ENCODE results near the gene ULK4.

ULK4 gene

DNA sequence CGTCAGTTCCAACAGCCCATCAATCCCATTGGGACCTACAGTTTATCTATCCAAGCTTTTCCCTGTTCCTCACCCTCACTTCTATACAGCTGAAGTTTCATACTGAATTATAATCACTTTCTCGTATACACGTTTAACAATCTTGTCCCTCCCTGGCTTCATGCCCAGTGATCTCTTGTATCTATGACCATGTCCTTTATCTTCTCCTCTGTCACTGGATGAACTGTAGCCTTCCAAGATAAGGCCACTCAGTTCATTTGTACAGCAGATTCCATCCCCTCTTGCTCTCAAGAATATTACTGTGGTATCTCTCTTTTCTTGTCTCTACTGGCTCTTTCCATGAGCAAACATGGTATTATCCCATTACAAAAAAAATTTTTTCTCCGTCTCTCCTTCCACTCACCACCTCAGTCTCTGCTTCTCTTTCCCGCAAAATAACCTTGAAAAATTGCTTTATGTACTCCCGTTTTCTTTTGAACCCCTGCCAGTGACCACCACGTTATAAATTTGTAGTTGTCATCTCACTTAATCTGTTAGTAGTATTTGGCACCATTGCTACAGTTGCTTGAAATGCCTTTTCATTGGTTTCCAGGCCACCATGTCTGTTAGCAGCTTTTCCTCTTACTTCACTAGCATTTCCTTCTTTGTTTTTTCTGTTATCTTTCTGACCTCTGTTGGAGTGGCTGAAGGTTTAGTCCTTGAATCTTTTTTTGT is 753.2 kb downstream of the ULK4 start:
- Mint-ChIP-seq H3K27me3 (no peaks in the 10 kb centered on the region), H3K9me3 (no peaks in the 10 kb centered on the region), H3K4me3 (peak overlapping the region; percentile 49), H3K36me3 (peaks cover 14% of the 10 kb centered on the region), H3K27ac (peak overlapping the region; percentile 31), H3K4me1 (peaks cover 85% of the 10 kb centered on the region)

DNA sequence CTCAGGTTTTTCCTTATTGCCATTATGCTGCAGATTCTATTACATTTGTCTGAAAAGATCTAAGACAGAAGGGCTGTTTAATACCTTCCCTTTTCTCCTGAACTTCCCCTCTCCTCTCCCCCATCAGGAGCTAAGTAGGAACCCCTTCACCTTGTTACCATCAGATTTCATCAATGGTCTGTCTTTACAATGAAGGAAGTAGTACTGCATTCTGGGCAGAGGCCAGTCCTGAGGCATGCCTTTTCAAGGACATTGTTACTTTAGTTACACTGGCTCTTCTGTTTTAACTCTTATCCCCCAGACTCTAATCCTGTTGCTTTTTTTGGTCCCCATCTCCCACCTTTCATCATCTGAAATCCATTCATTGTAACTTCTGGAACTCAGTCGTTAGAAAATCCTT is 754.5 kb downstream of the ULK4 start:
- H3K4me3 Mint-ChIP-seq: peak overlapping the region; percentile 70
- peaks cover 85% of the 10 kb centered on the region for H3K4me1 Mint-ChIP-seq
- H3K9me3 Mint-ChIP-seq: no peaks in the 10 kb centered on the region
- H3K27ac Mint-ChIP-seq: peak overlapping the region; percentile 86
- H3K36me3 Mint-ChIP-seq: peaks cover 14% of the 10 kb centered on the region
- no peaks in the 10 kb centered on the region for H3K27me3 Mint-ChIP-seq

DNA sequence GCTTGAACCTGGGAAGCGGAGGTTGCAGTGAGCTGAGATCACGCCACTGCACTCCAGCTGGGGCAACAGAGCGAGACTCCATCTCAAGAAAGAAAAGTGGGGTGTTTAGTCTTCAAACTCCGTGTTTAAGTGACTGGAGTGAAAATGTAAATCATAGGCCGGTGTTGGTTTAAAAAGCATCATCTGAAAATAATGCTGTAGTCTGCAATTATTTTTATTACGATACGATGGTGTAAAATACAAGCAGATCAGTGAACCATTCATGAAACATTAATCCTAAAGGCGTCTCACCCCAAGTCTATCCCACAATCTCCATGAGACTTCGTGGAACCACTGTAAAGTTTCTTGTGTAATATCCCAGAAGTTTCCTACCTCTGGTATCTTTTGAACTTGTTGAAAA is 756.3 kb downstream of the ULK4 start:
- H3K4me1 Mint-ChIP-seq: peaks cover 90% of the 10 kb centered on the region
- peak overlapping the region; percentile 3 for H3K4me3 Mint-ChIP-seq
- peaks cover 10% of the 10 kb centered on the region for H3K36me3 Mint-ChIP-seq
- H3K9me3 Mint-ChIP-seq: no peaks in the 10 kb centered on the region
- H3K27ac Mint-ChIP-seq: no peak overlapping the region
- H3K27me3 Mint-ChIP-seq: no peaks in the 10 kb centered on the region

DNA sequence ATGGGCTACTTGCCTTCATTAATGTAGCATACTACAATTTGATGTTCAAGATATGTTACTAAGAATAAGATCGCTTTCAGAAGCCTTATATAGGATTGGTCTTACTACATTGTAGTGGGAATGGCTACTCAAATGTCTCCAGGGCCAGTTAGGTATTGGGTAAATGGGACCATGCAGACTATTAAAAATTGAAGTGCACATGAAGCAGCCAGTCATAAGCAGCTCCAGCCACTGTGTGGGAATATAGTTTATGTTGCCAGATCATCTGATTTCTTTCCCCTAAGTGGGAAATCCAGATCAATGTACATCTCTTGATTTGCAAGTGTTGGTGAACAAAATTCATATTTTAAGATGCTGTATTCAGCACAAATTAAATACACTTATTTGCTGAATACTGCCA is 757.5 kb downstream of the ULK4 start:
- H3K27me3 Mint-ChIP-seq: no peaks in the 10 kb centered on the region
- H3K27ac Mint-ChIP-seq: peak overlapping the region; percentile 70
- H3K9me3 Mint-ChIP-seq: no peaks in the 10 kb centered on the region
- peak overlapping the region; percentile 62 for H3K4me3 Mint-ChIP-seq
- peaks cover 87% of the 10 kb centered on the region for H3K4me1 Mint-ChIP-seq
- peaks cover 7% of the 10 kb centered on the region for H3K36me3 Mint-ChIP-seq

DNA sequence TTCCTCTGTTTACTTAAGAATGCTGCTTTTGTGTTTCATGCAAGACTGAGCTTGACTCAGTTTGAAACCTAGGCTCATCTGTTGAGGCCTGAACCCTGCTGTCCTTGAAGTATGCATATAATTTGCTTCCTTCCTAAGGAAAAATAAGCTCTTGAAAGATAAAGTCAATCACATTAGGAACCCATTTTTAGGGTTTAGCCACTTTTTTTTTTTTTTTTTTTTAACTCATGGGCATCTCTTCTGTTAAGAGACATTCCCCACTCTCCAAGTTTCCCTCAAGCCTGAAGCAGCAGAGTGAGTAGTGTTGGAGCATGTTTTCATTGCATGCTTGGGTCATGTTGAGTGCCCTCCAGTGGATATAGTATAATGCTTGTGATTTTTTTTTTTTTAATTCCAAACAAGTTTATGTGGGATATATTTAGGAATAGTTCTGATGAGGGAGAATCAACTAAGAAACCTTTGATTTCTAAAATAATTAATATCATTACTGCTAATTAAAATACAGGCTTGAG is 759.0 kb downstream of the ULK4 start:
- Mint-ChIP-seq H3K4me1 (peaks cover 72% of the 10 kb centered on the region), H3K27me3 (no peaks in the 10 kb centered on the region), H3K27ac (peak overlapping the region; percentile 62), H3K9me3 (no peaks in the 10 kb centered on the region), H3K4me3 (peak overlapping the region; percentile 98), H3K36me3 (no peaks in the 10 kb centered on the region)

- no peak overlapping the region for H3K27ac Mint-ChIP-seq
- no peaks in the 10 kb centered on the region for H3K9me3 Mint-ChIP-seq
- H3K36me3 Mint-ChIP-seq: no peaks in the 10 kb centered on the region
- H3K4me3 Mint-ChIP-seq: peak overlapping the region; percentile 98
- no peaks in the 10 kb centered on the region for H3K27me3 Mint-ChIP-seq
- H3K4me1 Mint-ChIP-seq: peaks cover 66% of the 10 kb centered on the region
These were observed 759.6 kb downstream of the ULK4 start for GRCh38 chr3:41202075-41202833.

DNA sequence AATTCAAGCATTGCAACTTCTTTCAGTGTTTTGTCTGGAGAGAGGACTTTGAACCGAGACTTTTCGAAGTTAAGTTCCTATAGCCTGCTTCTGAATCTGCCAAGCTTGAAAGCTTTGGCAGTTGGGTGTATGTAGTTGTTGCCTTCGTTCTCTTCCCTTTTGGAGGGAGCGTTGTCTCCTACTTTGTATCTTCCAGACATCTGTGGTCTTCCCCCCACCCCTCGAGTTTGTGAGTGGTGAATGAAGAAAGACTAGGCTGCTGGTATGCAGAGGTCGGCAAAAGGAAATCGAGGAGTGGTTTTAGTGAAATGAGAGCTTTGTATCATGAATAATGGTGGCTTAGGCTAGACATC is 761.3 kb downstream of the ULK4 start:
- peak overlapping the region; percentile 90 for H3K27ac Mint-ChIP-seq
- H3K36me3 Mint-ChIP-seq: no peaks in the 10 kb centered on the region
- H3K9me3 Mint-ChIP-seq: no peaks in the 10 kb centered on the region
- peak overlapping the region; percentile 98 for H3K4me3 Mint-ChIP-seq
- H3K4me1 Mint-ChIP-seq: peaks cover 50% of the 10 kb centered on the region
- no peaks in the 10 kb centered on the region for H3K27me3 Mint-ChIP-seq

- peak overlapping the region; percentile 98 for H3K4me3 Mint-ChIP-seq
- no peaks in the 10 kb centered on the region for H3K9me3 Mint-ChIP-seq
- H3K27me3 Mint-ChIP-seq: no peaks in the 10 kb centered on the region
- peaks cover 45% of the 10 kb centered on the region for H3K4me1 Mint-ChIP-seq
- peak overlapping the region; percentile 90 for H3K27ac Mint-ChIP-seq
- no peaks in the 10 kb centered on the region for H3K36me3 Mint-ChIP-seq
These were observed 761.8 kb downstream of the ULK4 start for GRCh38 chr3:41199866-41200668.

- Mint-ChIP-seq H3K4me1 (peaks cover 37% of the 10 kb centered on the region), H3K36me3 (no peaks in the 10 kb centered on the region), H3K4me3 (peak within 1 kb of the TSS; percentile 98), H3K27ac (peak within 1 kb of the TSS; percentile 98), H3K9me3 (no peaks in the 10 kb centered on the region), H3K27me3 (peaks cover under 1% of the 10 kb centered on the region)
These were observed 762.7 kb downstream of the ULK4 start, which contains the start of gene CTNNB1 for GRCh38 chr3:41198950-41199865. CTNNB1 (plus strand) TSS chr3:41199505; CDS start chr3:41224069, 24,564 bp downstream.

DNA sequence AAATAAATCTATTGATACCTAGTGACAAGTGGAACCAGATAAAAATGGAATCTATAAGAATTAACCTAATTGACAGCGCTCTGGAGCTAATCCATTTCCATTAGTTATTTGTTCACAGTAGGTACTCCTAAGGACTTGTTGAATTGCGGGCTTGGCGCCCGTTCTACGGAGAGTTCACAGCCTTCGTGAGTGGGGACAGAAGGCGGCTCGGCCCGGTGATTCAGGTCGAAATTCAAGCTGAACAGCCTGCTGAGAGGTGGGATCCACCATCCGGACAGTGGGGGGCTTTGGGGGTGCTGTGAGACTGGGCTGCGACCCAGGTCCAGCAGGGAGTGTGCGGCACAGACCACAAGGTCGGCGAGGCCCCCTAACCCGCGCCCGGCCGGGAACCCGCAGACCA is 763.4 kb downstream of the ULK4 start:
- Mint-ChIP-seq H3K4me1 (peaks cover 30% of the 10 kb centered on the region), H3K4me3 (peak overlapping the region; percentile 91), H3K9me3 (no peaks in the 10 kb centered on the region), H3K27me3 (peaks cover 2% of the 10 kb centered on the region), H3K36me3 (no peaks in the 10 kb centered on the region), H3K27ac (peak overlapping the region; percentile 95)

DNA sequence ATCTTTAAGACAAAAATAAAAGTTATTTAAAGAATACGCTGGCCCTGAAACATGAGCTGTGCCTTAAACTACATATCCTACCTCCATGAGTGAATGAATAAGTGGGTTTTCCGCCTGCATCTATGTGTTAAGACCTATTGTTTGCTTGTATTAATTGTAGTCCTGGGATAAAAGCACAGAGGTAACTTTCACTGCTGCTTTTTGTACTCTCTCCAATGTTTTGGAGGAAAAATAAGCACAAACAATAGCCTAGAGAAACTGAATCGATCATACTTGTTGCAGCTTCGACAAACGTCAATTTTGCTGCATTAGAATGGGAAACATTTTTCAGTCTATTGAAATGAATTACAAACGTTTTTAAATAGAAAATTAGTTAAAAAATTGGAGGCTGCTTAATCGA is 763.9 kb downstream of the ULK4 start:
- Mint-ChIP-seq H3K9me3 (no peaks in the 10 kb centered on the region), H3K4me3 (no peak overlapping the region), H3K4me1 (peaks cover 26% of the 10 kb centered on the region), H3K36me3 (no peaks in the 10 kb centered on the region), H3K27me3 (peaks cover 2% of the 10 kb centered on the region), H3K27ac (no peak overlapping the region)
